Stimulated activated CD4-positive, alpha-beta T cell treated with anti-CD3 and anti-CD28 coated beads, Interleukin-2, amount 100 ng/mL, for 48 hours (primary cell): ENCODE data around the gene SCAANT1.

Experiments used
- DNase-seq, 2 donors: peaks; one replicate each; pipeline ENCODE4 v3.0.0-alpha.2; 2020

The SCAANT1 gene

DNA sequence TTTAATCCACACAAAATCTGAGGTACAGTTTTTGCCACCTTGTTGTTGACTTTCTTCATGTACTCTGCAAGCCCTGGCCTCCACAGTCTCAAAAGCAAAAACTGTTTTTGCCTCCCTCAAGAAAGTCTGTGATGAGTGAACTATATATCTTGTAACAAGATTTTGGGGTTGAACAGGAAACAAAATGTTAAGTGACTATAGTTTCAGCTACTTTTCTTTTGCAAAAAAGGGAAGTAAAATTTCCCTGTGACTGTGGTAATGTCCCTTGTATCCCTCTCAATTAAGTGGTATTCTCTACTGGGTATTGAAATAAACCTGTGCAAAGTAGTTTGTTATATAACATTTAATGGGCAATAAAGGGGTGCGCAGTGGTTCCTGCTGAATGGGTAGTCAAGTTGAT, 21.3 kb upstream of the SCAANT1 start:
- DNase-seq, result no peak

GRCh38 chr3:63932509-63933212, 20.5 kb upstream of the SCAANT1 start:
- DNase-seq, result no peak

DNA sequence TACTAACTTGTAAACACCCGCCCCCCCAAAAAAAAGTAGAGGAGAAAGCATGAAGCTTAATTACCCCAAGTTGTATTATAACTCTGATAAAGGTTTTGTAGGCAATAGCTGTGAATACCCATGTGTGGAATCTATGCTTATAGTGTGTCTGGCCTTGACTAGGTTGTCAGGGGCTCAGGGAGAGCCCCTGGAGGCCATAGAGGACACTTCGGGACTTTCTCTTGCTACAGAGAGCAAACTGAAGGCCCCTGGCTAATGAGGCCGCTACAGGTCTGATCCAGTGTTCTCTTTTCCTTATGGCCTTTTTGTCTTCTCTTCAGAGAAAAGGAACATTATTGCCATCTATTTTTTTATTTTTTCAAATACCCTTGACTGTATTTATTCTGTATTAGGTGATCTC, 19.1 kb upstream of the SCAANT1 start:
- DNase-seq, result no peak

DNA sequence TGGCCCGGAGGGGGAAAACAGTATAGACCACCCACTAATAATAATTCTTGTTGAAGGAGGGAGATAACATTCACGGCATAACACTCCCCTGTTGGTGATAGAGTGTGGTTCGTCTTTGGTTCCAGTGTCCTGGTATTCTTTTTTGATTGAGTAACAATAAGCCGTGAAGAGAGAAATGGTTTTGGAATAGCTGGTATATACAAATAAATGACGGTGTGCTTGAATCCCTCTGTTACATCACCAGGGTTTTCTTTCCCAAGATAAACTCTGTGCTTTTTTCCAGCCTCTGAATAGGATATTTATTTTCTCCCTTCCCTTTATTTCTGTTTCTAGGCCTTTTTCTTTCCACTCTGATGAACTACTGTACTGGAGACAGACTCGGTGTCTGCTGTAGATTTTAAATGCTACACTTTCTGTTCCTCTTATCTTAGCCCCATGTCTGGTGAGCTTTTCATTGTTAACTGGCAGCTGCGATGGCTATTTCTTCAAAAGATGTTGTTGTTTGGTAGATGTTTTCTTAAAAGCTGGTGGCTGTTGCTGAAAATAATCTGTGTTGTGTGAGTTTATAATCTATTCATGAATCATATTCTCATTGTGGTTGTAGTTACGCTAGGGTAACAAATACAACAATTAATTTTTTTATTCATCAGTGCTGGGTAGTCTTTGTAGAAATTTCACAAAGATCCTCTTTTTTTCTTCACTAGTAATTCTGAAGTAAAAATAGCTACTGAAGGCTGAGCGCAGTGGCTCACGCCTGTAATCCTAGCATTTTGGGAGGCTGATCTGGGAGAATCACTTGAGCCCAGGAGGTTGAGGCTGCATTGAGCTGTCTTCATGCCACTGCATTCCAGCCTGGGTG, 15.5 kb upstream of the SCAANT1 start:
- no peak for DNase-seq

DNA sequence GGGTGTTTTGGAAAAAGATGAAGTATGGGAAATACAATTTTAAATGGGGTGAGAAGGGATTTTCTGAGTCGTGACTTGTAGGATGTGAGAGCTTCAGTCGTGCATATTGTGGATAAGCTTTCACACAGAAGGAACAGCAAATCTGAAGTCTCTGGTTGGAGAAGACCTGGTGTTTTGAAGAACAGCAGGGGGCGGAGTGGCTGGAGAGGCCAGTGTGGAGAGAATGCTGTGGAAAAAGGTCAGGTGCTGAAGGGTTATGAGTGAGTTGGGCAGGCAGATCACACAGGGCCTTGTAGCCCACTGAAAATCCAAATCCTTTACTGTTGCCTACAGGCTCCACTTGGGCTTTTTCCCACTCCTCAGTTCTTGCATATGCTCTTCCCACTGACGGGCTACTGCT, 14.1 kb upstream of the SCAANT1 start:
- no peak for DNase-seq

GRCh38 chr3:63922491-63923199, 10.5 kb upstream of the SCAANT1 start:
- DNase-seq, result no peak

- DNase-seq, result no peak
Observed at GRCh38 chr3:63921741-63922482, 9.7 kb upstream of the SCAANT1 start.

- no peak for DNase-seq
Observed at GRCh38 chr3:63920001-63920400, 7.8 kb upstream of the SCAANT1 start.

DNA sequence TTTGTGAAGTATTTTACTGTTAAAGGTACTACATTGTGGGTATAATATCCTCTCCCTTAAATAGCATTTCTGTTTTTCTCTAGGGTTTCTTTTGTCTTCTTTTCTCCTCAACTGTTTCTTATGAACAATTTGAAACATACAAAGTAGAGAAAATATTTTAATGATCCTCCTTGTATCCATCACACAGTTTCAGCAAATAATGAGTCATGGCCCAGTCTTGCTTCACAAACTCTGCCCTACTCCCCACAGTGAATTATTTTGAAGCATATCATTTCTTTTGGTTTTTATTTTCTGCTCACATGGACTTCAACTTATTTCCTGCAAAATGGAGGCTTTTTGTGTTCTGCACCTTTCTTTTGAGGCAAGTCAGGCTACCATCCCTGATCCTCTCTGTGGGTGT, 6.1 kb upstream of the SCAANT1 start:
- DNase-seq, result no peak

DNA sequence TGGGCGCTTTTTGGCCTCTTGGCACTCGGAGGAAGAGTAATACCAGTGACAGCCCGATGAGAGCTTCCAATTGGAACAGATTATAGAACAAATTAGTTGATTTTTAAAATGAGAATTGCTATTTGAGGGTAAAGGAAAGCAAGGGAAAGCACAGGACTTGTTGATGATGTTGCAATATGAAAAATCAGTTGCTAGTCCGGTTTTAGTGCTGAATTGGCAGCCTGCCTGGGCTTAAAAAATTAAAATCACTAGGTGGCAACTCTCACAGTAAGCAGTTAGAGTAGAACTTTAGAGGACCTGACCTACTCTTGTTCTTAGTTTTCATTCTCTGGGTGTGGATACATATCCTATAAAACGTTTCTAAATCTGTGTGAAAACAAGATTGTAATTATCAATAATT, 2.1 kb upstream of the SCAANT1 start:
- DNase-seq, result no peak

- peak; percentile 24 to 42 for DNase-seq
Observed at GRCh38 chr3:63912768-63913588, 795 bp upstream of the SCAANT1 start.

DNA sequence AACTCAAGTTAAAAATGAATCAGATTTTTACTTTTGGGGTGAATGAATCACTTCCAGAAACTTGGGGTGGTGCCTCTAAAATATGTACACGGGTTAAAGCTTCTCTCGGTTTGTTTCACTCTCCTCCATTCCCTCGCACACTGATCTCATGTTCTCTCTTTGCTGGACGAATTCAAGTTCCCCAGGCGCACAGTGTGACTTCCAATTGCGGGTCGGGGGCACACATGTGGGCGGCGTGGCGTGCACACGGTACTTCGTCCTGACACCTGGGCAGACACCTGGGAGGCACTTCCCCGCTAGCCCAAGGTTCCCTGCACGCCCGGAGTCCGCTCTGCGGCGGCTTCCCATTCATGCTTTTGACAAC, 692 bp downstream of the SCAANT1 start:
- peak in 1 of 2 donors; percentile 30 for DNase-seq

DNA sequence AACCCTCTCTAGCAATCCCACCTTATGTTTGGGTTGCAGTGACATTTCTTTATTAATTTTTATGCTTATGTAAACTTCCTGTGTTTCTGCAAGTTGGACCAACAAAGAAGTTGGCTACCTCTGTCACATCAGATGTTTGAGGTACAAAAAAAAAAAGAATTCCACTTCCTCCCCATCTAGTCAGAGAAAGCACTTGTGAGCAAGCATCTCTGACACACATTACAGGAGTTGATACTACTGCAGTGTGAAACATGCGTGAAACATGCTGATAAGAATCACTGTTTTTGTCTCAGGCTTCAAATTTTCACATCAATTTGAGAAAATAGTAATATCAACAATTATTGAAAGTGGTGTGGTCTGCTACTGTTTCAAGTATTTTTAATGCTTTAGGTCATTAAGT, 1.3 kb downstream of the SCAANT1 start:
- no peak for DNase-seq

GRCh38 chr3:63910001-63910400, 2.2 kb downstream of the SCAANT1 start:
- DNase-seq, result no peak

GRCh38 chr3:63909431-63909830, 2.8 kb downstream of the SCAANT1 start:
- DNase-seq, result no peak

DNA sequence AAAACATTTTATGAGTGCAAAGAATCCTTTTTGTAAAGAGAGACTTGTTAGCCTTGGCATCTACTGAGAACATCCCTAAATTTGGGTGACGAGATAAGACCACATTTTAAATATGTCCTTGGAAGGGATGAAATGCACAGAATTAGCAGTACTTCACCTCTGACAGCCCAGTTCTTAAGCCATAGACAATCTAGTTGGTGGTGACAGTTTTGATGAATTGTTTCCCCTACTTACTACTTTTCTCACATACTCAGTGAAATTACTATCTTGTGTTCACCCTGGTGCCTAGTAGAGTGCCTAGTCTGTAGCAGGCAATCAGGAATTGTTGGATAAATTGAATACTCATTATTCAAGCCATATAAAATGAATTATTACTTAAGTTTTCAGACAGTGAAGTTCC, 3.4 kb downstream of the SCAANT1 start:
- no peak for DNase-seq

GRCh38 chr3:63908081-63908736, 4.0 kb downstream of the SCAANT1 start:
- DNase-seq, result no peak

DNA sequence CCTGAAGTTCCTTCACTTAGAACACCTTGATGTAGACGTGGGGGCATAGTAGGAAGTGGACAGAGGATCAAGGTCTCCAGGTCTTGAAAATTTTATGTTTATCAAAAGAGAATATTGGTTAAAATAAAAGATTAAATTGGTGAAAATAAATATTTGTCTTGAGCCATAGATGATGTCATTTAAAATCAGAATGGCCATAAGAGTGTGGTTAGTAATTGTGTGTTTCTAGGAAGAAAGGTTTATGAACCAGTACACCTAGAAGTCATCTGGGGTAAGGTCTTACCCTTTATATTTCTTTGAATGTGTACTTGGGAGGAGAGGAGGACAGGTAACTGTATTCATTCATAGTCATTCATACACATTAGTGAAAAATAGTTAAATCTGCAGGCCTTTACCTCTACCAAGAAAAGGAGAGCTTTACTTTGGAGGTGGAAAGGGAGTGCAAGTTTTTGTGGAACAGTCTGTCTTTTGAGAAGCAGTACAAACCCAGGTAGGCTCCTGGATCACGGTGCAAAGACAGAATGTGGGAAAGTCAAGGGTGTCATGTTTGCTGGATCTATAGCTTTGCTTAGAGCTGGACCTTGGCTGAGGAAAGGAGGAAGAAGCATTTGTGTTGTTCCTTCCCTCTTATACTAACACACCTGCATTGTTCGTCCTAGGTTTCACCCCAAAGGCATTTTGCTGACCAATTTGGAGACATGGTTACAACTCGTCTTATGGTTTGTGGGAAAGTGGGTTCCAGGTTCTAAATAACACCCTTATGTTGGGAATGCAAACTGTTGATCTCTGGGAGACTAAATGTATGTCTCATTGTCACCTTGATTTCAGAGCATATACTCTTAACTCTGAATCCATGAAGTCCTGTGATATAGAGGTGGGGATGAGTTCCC, 6.2 kb downstream of the SCAANT1 start:
- no peak for DNase-seq

GRCh38 chr3:63900459-63900858, 11.7 kb downstream of the SCAANT1 start:
- no peak for DNase-seq

DNA sequence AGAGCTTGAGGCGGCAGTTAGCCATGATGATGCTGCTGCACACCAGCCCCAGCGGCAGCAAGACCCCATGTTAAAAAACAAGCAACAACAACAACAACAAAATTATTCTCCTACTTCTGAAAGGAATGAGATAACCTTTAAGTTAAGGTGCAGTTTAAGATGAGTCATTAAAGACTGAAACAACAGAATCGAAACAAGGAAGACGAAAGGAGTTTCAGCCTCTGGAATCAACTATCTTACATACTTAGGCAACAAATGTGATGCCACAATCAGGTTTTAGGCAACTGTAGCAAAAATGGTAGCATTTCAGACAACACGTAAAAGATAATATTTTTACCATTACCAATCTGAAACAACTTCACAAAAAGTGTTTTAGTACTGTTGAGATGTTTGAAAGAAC, 12.2 kb downstream of the SCAANT1 start:
- no peak for DNase-seq
